Activated naive CD4-positive, alpha-beta T cell treated with anti-CD3 and anti-CD28 coated beads, Interleukin-2, amount 50 U/mL, for 24 hours (primary cell): ENCODE results near the gene CELSR1.
"Not testable (repeated sequence)": the region's sequence is repeated elsewhere in the genome, so short reads cannot be mapped to it uniquely, and the experiment has no call there.

Source experiments
- H3K27ac Mint-ChIP-seq: one replicate; pipeline ENCODE4 v1.8.0; 2021; ENCODE audit warnings: mild to moderate bottlenecking, mixed read lengths
- H3K27me3 Mint-ChIP-seq: one replicate; pipeline ENCODE4 v1.8.0; 2021; ENCODE audit warnings: mixed read lengths
- H3K36me3 Mint-ChIP-seq: one replicate; pipeline ENCODE4 v1.8.0; 2021; ENCODE audit warnings: mixed read lengths
- H3K4me1 Mint-ChIP-seq: one replicate; pipeline ENCODE4 v1.8.0; 2021; ENCODE audit warnings: mixed read lengths
- H3K4me3 Mint-ChIP-seq: one replicate; pipeline ENCODE4 v1.8.0; 2021; ENCODE audit warnings: mild to moderate bottlenecking, mixed read lengths
- H3K9me3 Mint-ChIP-seq: one replicate; pipeline ENCODE4 v1.8.0; 2021; ENCODE audit warnings: mixed read lengths

The CELSR1 gene

GRCh38 chr22:46478083-46478551 is 59.3 kb downstream of the CELSR1 start:
- Mint-ChIP-seq H3K36me3 (peaks cover 4% of the 10 kb centered on the region), H3K27ac (no peak overlapping the region), H3K4me1 (peaks cover 5% of the 10 kb centered on the region)

DNA sequence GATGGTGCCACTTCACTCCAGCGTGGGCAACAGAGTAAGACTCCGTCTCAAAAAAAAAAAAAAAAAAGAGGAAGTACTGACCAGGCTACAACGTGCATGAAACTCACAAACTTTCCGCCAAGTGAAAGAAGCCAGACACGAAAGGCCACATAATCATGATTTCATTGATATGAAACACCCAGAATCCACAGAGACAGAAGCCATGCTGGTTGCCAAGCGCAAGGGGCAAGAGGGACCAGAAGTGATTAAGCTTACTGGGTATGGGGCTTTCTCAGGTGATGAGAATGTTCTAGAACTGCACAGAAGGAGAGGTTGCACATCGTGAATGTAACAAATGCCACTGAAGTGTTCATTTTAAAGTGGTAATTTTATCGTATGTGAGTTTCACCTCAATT is 60.9 kb downstream of the CELSR1 start:
- Mint-ChIP-seq H3K27me3 (peaks cover 6% of the 10 kb centered on the region), H3K27ac (no peak overlapping the region), H3K9me3 (no peaks in the 10 kb centered on the region), H3K4me3 (no peak overlapping the region), H3K4me1 (peaks cover 5% of the 10 kb centered on the region), H3K36me3 (peaks cover 4% of the 10 kb centered on the region)

More at GRCh38 chr22:46478083-46478551, 59.3 kb downstream of the CELSR1 start:
- Mint-ChIP-seq H3K9me3 (no peaks in the 10 kb centered on the region), H3K27me3 (peaks cover 6% of the 10 kb centered on the region), H3K4me3 (no peak overlapping the region)

GRCh38 chr22:46473896-46474557 is 63.4 kb downstream of the CELSR1 start:
- Mint-ChIP-seq H3K4me1 (no peaks in the 10 kb centered on the region), H3K4me3 (no peak overlapping the region), H3K27me3 (peaks cover 6% of the 10 kb centered on the region), H3K36me3 (peaks cover 4% of the 10 kb centered on the region), H3K9me3 (no peaks in the 10 kb centered on the region), H3K27ac (no peak overlapping the region)

- Mint-ChIP-seq H3K9me3 (no peaks in the 10 kb centered on the region), H3K27ac (no peak overlapping the region), H3K36me3 (peaks cover 4% of the 10 kb centered on the region), H3K27me3 (peaks cover 6% of the 10 kb centered on the region), H3K4me3 (no peak overlapping the region), H3K4me1 (no peaks in the 10 kb centered on the region)
Measured at GRCh38 chr22:46473021-46473779, 64.2 kb downstream of the CELSR1 start.

DNA sequence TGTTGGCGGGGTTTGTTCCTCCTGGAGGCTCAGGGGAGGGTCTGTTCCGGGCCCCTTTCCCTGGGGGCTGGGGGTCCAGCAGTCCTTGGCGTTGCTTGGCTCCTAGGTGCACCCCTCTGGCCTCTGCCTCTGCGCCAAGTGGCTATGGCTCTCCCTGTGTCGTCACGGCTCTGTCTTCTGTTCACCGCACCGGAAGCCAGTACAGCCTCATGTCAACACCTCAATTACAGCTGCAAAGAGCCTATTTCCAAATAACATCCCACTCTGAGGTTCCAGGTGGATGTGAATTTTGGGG is 64.8 kb downstream of the CELSR1 start:
- H3K27me3 Mint-ChIP-seq, result peaks cover 6% of the 10 kb centered on the region
- H3K4me1 Mint-ChIP-seq, result no peaks in the 10 kb centered on the region
- H3K36me3 Mint-ChIP-seq, result peaks cover 4% of the 10 kb centered on the region
- no peak overlapping the region for H3K27ac Mint-ChIP-seq
- no peaks in the 10 kb centered on the region for H3K9me3 Mint-ChIP-seq
- no peak overlapping the region for H3K4me3 Mint-ChIP-seq

- H3K4me3 Mint-ChIP-seq, result no peak overlapping the region
- H3K4me1 Mint-ChIP-seq, result no peaks in the 10 kb centered on the region
- H3K27me3 Mint-ChIP-seq, result peaks cover 6% of the 10 kb centered on the region
- H3K9me3 Mint-ChIP-seq, result no peaks in the 10 kb centered on the region
- no peak overlapping the region for H3K27ac Mint-ChIP-seq
- peaks cover 4% of the 10 kb centered on the region for H3K36me3 Mint-ChIP-seq
Measured at GRCh38 chr22:46471901-46472721, 65.3 kb downstream of the CELSR1 start.

DNA sequence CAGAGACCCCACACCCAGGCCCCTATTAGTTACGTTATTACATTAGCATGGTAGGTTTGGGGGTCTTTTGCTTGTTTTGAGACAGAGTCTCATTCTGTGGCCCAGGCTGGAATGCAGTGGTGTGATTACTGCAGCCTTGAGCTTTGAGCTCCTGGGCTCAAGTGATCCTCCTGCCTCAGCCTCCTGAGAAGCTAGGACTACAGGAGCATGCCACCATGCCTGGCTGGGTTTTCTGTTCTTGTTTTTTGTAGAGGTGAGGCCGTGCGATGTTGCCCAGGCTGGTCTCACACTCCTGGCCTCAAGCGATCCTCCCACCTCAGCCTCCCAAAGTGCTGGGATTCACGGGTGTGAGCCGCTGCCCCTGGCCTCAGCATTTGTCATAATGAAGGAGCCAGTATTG is 66.1 kb downstream of the CELSR1 start:
- not testable (repeated sequence) for H3K4me1 Mint-ChIP-seq, H3K4me3 Mint-ChIP-seq, H3K27ac Mint-ChIP-seq, H3K9me3 Mint-ChIP-seq, H3K36me3 Mint-ChIP-seq, H3K27me3 Mint-ChIP-seq

DNA sequence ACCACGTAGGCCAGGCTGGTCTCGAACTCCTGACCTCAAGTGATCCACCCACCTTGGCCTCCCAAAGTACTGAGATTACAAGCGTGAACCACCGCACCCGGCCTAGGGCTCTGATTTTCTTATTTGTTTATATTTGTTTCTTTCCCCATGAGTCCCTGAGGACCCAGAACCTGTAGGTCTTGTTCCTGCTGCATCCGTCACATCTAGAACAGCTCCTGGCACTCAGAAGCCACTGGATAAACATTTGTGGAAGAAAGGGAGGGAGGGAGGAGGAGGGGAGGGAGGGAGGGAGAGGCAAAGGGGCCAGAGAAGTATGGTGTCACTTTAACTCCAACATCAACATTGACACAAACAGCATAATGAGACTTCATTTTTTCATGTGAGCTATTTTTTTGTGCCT is 67.7 kb downstream of the CELSR1 start:
- H3K36me3 Mint-ChIP-seq, result no peaks in the 10 kb centered on the region
- no peak overlapping the region for H3K27ac Mint-ChIP-seq
- H3K4me3 Mint-ChIP-seq, result no peak overlapping the region
- H3K4me1 Mint-ChIP-seq, result no peaks in the 10 kb centered on the region
- H3K9me3 Mint-ChIP-seq, result no peaks in the 10 kb centered on the region
- H3K27me3 Mint-ChIP-seq, result peaks cover 2% of the 10 kb centered on the region

DNA sequence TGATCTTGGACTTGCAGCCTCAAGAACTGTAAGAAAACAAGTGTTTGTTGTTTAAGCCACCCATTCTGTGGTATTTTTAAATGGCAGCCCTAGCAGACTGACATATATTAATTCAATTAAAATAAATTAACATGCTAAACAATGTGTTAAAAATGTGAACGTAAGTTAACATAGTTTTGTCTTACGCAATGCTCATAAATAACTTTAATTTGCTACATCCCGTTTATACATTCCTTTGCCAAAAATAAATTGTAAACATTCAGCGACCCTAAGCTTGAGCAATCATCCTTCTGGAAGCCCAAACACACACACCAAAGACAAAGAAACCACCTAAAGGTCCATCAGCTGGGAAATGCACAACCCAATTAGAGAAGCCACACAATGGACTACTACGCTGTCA is 70.4 kb downstream of the CELSR1 start:
- Mint-ChIP-seq H3K4me3 (no peak overlapping the region), H3K27me3 (no peaks in the 10 kb centered on the region), H3K4me1 (no peaks in the 10 kb centered on the region), H3K9me3 (no peaks in the 10 kb centered on the region), H3K36me3 (no peaks in the 10 kb centered on the region), H3K27ac (no peak overlapping the region)

- no peaks in the 10 kb centered on the region for H3K36me3 Mint-ChIP-seq
- no peak overlapping the region for H3K27ac Mint-ChIP-seq
- no peaks in the 10 kb centered on the region for H3K4me1 Mint-ChIP-seq
- H3K4me3 Mint-ChIP-seq, result no peak overlapping the region
- no peaks in the 10 kb centered on the region for H3K9me3 Mint-ChIP-seq
- H3K27me3 Mint-ChIP-seq, result no peaks in the 10 kb centered on the region
Measured at GRCh38 chr22:46466255-46466676, 71.2 kb downstream of the CELSR1 start.

- Mint-ChIP-seq H3K4me1 (no peaks in the 10 kb centered on the region), H3K36me3 (no peaks in the 10 kb centered on the region), H3K27me3 (no peaks in the 10 kb centered on the region), H3K9me3 (no peaks in the 10 kb centered on the region), H3K27ac (no peak overlapping the region), H3K4me3 (no peak overlapping the region)
Measured at GRCh38 chr22:46465793-46466192, 71.6 kb downstream of the CELSR1 start.

- Mint-ChIP-seq H3K36me3 (no peaks in the 10 kb centered on the region), H3K27me3 (no peaks in the 10 kb centered on the region)
Measured at GRCh38 chr22:46465345-46465720, 72.1 kb downstream of the CELSR1 start.

GRCh38 chr22:46464701-46465344 is 72.6 kb downstream of the CELSR1 start:
- no peaks in the 10 kb centered on the region for H3K9me3 Mint-ChIP-seq
- no peaks in the 10 kb centered on the region for H3K27me3 Mint-ChIP-seq
- H3K36me3 Mint-ChIP-seq, result no peaks in the 10 kb centered on the region
- no peak overlapping the region for H3K27ac Mint-ChIP-seq
- H3K4me1 Mint-ChIP-seq, result no peaks in the 10 kb centered on the region
- H3K4me3 Mint-ChIP-seq, result no peak overlapping the region

More at GRCh38 chr22:46465345-46465720, 72.1 kb downstream of the CELSR1 start:
- Mint-ChIP-seq H3K4me3 (no peak overlapping the region), H3K27ac (no peak overlapping the region), H3K9me3 (no peaks in the 10 kb centered on the region), H3K4me1 (no peaks in the 10 kb centered on the region)

GRCh38 chr22:46464296-46464695 is 73.1 kb downstream of the CELSR1 start:
- no peaks in the 10 kb centered on the region for H3K27me3 Mint-ChIP-seq
- H3K4me3 Mint-ChIP-seq, result no peak overlapping the region
- no peaks in the 10 kb centered on the region for H3K9me3 Mint-ChIP-seq
- no peaks in the 10 kb centered on the region for H3K36me3 Mint-ChIP-seq
- no peak overlapping the region for H3K27ac Mint-ChIP-seq
- no peaks in the 10 kb centered on the region for H3K4me1 Mint-ChIP-seq

DNA sequence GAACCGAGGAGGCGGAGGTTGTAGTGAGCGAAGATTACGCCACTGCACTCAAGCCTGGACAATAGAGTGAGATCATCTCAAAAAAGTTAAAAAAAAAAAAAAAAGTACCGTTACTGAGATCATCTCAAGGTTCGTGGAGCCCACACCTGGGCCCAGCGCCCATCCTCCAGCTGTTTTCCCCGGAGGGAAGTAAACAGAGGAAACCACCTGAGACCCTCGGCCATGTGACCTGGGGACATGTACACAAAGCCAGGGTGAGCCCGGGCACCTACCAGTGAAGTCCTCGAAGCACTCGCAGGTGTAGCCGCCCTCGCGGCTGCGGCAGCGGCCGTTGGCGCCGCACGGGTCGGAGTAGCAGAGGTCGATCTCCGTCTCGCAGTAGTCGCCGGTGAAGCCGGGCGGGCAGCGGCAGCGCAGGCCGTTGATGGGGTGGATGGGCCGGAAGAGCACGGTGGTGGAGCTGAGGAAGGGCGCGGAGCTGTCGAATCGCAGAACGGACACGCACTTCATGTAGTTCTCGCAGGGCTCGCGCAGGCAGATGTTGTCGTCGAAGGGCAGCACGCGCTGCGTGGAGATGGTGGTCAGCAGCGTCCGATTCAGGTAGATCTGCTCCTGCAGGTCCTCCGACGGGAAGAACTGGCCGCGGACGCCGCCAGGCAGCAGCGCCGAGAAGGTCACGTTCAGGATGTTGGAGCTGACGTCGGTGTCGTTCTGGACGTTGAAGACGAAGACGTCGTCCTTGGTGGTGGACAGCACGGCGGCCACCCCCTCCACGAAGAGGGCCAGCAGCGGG is 73.8 kb downstream of the CELSR1 start:
- Mint-ChIP-seq H3K27me3 (no peaks in the 10 kb centered on the region), H3K4me1 (no peaks in the 10 kb centered on the region), H3K27ac (no peak overlapping the region), H3K36me3 (no peaks in the 10 kb centered on the region), H3K4me3 (no peak overlapping the region), H3K9me3 (no peaks in the 10 kb centered on the region)
